ENCODE measurements around the gene MVD.

MVD gene

GRCh38 chr16:88649195-88649923 is 13.5 kb downstream of the MVD start:
- no peak overlapping the region; the same call in 1 of the 2 replicates for H3K4me3 ChIP-seq (ENCODE audit: low read depth, low read length)
- TF ChIP-seq CTCF (IDR thresholded peaks at IDR 0.05; ENCODE audit: low read depth, low read length) = no peak

GRCh38 chr16:88647178-88648070 is 15.5 kb downstream of the MVD start:
- no peak for TF ChIP-seq CTCF (IDR thresholded peaks at IDR 0.05; ENCODE audit: low read depth, low read length)
- no peak overlapping the region for H3K4me3 ChIP-seq (ENCODE audit: low read depth, low read length)

GRCh38 chr16:88646345-88647034 is 16.4 kb downstream of the MVD start:
- H3K4me3 ChIP-seq (ENCODE audit: low read depth, low read length) = no peak overlapping the region
- TF ChIP-seq CTCF (IDR thresholded peaks at IDR 0.05; ENCODE audit: low read depth, low read length) = no peak

GRCh38 chr16:88645941-88646340 is 16.9 kb downstream of the MVD start:
- H3K4me3 ChIP-seq (ENCODE audit: low read depth, low read length) = no peak overlapping the region
- TF ChIP-seq CTCF (IDR thresholded peaks at IDR 0.05; ENCODE audit: low read depth, low read length) = no peak

- TF ChIP-seq CTCF (IDR thresholded peaks at IDR 0.05; ENCODE audit: low read depth, low read length) = no peak
Observed at GRCh38 chr16:88645455-88645854, 17.4 kb downstream of the MVD start.

GRCh38 chr16:88643644-88643932 is 19.3 kb downstream of the MVD start:
- no peak overlapping the region for H3K4me3 ChIP-seq (ENCODE audit: low read depth, low read length)
- no peak for TF ChIP-seq CTCF (IDR thresholded peaks at IDR 0.05; ENCODE audit: low read depth, low read length)

More at GRCh38 chr16:88645455-88645854, 17.4 kb downstream of the MVD start:
- H3K4me3 ChIP-seq (ENCODE audit: low read depth, low read length) = no peak overlapping the region
